Suprapubic skin (tissue), 4 donors: ENCODE data around the gene BTNL8.

Experiments used
- EP300 ChIP-seq: sonication (generic); formaldehyde crosslinking; IDR thresholded peaks from one replicate; pipeline ENCODE4 v1.6.1; 2017; ENCODE audit warnings: antibody characterized with exemption
- POLR2A ChIP-seq, 2 donors: fragments of 450-650 bp; IDR thresholded peaks; one replicate each; pipeline ENCODE4 v1.6.1; 2017; ENCODE audit warnings: antibody characterized with exemption in 2 of 2, mild to moderate bottlenecking in 2 of 2, moderate library complexity in 2 of 2
- POLR2AphosphoS5 ChIP-seq, 3 donors: sonication (generic); formaldehyde crosslinking; IDR thresholded peaks; one replicate each; pipeline ENCODE4 v1.6.1; 2017; ENCODE audit warnings: antibody characterized with exemption in 3 of 3
- TF ChIP-seq, protein P1 (sequence below), 2 donors: fragments of 200-600 bp in 1 of 2; fragments of 450-650 bp in 1 of 2; sonication (generic) in 1 of 2; IDR thresholded peaks; one replicate each; pipeline ENCODE4 v1.5.1; 2016 to 2019; ENCODE audit warnings: antibody characterized with exemption in 2 of 2, mild to moderate bottlenecking in 1 of 2, moderate library complexity in 1 of 2

DNA sequence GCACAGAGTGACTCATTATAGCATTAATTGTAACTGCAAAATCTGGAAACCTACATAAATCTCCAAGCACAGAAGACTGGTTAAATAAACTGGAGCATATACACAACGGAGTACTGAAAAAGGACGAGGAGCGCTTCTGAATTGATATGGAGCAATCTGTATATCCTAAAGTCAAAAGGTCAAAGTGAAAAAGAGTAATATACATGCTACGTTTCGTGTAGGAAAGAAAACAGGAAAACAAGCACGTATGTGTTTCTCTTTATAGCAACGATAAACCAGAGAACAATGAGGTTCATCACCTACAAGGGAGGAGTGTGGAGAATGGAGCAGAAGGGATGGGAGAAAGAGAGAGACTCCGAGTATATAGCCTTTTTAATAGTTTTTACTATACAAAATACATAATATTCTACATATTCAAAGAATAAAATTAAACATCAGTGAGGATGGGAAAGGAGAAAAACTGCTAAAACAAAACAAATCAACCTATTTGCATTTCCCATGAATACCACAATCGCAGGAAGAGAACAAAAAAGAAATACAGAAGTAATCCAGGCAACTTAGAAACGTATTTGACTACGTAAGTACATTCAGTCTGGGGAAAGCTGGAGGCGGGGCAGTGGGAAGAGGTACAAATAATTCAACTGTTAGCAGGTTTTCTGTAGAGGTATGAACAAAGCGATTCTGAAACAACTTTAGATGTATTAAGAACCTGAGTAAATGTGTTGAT is 45.7 kb upstream of the BTNL8 start:
- TF ChIP-seq, protein P1, sequence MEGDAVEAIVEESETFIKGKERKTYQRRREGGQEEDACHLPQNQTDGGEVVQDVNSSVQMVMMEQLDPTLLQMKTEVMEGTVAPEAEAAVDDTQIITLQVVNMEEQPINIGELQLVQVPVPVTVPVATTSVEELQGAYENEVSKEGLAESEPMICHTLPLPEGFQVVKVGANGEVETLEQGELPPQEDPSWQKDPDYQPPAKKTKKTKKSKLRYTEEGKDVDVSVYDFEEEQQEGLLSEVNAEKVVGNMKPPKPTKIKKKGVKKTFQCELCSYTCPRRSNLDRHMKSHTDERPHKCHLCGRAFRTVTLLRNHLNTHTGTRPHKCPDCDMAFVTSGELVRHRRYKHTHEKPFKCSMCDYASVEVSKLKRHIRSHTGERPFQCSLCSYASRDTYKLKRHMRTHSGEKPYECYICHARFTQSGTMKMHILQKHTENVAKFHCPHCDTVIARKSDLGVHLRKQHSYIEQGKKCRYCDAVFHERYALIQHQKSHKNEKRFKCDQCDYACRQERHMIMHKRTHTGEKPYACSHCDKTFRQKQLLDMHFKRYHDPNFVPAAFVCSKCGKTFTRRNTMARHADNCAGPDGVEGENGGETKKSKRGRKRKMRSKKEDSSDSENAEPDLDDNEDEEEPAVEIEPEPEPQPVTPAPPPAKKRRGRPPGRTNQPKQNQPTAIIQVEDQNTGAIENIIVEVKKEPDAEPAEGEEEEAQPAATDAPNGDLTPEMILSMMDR (IDR thresholded peaks at IDR 0.05) = no peak
- TF ChIP-seq POLR2A (IDR thresholded peaks at IDR 0.05) (no peak), POLR2AphosphoS5 (IDR thresholded peaks at IDR 0.05) (no peak), EP300 (no peak)
